Measurements from ENCODE around the gene IGFBP7.

The IGFBP7 gene

DNA sequence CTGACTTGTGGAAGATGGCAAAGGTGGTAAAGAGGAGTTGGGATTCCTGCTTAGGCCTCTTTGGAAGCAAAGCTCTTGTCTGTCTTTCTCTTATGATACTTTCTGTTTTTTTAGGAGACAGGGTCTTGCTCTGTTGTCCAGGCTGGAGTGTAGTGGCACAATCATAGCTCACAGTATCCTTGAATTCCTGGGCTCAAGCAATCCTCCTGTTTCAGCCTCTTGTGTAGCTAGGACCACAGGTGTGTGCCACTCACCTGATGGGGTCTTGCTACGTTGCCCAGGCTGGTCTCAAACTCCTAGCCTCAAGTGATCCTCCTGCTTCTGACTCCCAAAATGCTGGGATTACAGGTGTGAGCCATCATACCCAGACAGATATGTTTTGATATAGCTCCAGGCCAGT, 19.3 kb upstream of the IGFBP7 start:
- no peaks in the 10 kb centered on the region for H3K36me3 ChIP-seq (ENCODE audit: insufficient read depth, insufficient read length, low read length)
- peaks cover 15% of the 10 kb centered on the region; the same call in 1 of the 2 replicates for H3K9me3 ChIP-seq (ENCODE audit: insufficient read depth, low read length)
- no peak overlapping the region for H3K4me3 ChIP-seq (ENCODE audit: insufficient read length, low read depth)
- TF ChIP-seq SUZ12 (IDR thresholded peaks at IDR 0.05; ENCODE audit: extremely low read depth, insufficient read depth, insufficient read length), result no peak
- TF ChIP-seq YY1 (IDR thresholded peaks at IDR 0.05; ENCODE audit: insufficient read depth, insufficient read length), result no peak
- no peak for TF ChIP-seq ZNF274 (IDR thresholded peaks at IDR 0.05; ENCODE audit: low read depth, low read length)
- H3K9ac ChIP-seq (ENCODE audit: insufficient read length, low read depth), result no peak overlapping the region
- H3K27me3 ChIP-seq (ENCODE audit: insufficient read depth, insufficient read length), result no peaks in the 10 kb centered on the region
- no peak for DNase-seq (ENCODE audit: low read depth, low spot score)
- no peaks in the 10 kb centered on the region for H3K4me1 ChIP-seq (ENCODE audit: insufficient read depth, insufficient read length)

DNA sequence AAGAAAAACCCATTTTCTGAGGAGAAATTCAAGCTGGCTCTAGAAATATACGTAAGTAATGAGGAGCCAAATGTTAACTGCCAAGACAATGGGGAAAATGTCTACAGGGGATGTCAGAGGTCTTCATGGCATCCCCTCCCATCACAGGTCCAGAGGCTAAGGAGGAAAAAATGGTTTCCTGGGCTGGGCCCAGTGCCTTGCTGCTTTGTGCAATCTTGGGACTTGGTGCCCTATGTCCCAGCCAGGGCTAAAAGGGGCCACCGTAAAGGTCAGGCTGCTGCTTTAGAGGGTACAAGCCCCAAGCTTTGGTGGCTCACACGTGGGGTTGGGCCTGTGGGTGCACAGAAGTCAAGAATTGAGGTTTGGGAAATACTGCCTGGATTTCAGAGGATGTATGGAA, 17.2 kb upstream of the IGFBP7 start:
- TF ChIP-seq YY1 (IDR thresholded peaks at IDR 0.05; ENCODE audit: insufficient read depth, insufficient read length), result no peak
- Histone ChIP-seq H3K4me3 (ENCODE audit: insufficient read length, low read depth) (no peak overlapping the region), H3K9me3 (ENCODE audit: insufficient read depth, low read length) (peaks cover 23% of the 10 kb centered on the region; the same call in 1 of the 2 replicates), H3K27me3 (ENCODE audit: insufficient read depth, insufficient read length) (no peaks in the 10 kb centered on the region), H3K9ac (ENCODE audit: insufficient read length, low read depth) (no peak overlapping the region), H3K36me3 (ENCODE audit: insufficient read depth, insufficient read length, low read length) (no peaks in the 10 kb centered on the region), H3K4me1 (ENCODE audit: insufficient read depth, insufficient read length) (no peaks in the 10 kb centered on the region)
- DNase-seq (ENCODE audit: low read depth, low spot score), result no peak

DNA sequence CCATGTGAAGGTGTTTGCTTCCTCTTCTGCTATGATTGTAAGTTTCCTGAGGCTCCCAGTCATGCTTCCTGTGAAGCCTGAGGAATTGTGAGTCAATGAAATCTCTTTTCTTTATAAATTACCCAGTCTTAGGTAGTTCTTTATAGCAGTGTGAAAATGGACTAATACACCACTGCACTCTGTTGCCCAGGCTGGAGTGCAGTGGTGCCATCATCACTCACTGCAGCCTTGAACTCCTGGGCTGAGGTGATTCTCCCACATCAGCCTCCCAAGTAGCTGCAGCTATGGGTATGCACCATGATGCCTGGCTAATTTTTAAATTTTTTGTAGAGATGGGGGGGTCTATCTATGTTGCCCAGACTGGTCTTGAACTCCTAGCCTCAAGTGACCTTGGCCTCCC, 15.8 kb upstream of the IGFBP7 start:
- Histone ChIP-seq H3K4me3 (ENCODE audit: insufficient read length, low read depth) (no peak overlapping the region), H3K9ac (ENCODE audit: insufficient read length, low read depth) (no peak overlapping the region), H3K36me3 (ENCODE audit: insufficient read depth, insufficient read length, low read length) (no peaks in the 10 kb centered on the region), H3K27me3 (ENCODE audit: insufficient read depth, insufficient read length) (no peaks in the 10 kb centered on the region), H3K4me1 (ENCODE audit: insufficient read depth, insufficient read length) (no peaks in the 10 kb centered on the region), H3K9me3 (ENCODE audit: insufficient read depth, low read length) (peaks cover 23% of the 10 kb centered on the region; the same call in 1 of the 2 replicates)
- TF ChIP-seq SUZ12 (IDR thresholded peaks at IDR 0.05; ENCODE audit: extremely low read depth, insufficient read depth, insufficient read length), result no peak
- no peak for TF ChIP-seq YY1 (IDR thresholded peaks at IDR 0.05; ENCODE audit: insufficient read depth, insufficient read length)
- no peak for TF ChIP-seq ZNF274 (IDR thresholded peaks at IDR 0.05; ENCODE audit: low read depth, low read length)
- no peak for DNase-seq (ENCODE audit: low read depth, low spot score)

DNA sequence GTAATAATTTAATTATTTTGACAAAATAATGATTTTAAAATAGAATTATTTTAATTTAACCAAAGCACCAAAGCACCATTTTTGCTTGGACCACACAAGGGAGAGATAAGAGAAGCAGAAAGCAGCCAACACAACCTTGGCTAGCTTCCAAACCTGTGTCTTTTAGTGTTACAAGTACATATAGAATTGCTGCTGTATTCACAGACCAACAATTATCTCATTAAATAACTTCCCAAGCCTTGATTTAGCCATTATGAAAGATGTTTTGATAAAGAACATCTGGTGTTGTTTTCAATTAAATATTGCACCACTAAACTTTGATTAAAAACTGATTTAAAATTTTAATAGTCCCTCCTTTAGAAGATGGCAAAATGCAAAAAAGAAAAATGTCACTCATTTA, 14.0 kb upstream of the IGFBP7 start:
- Histone ChIP-seq H3K4me1 (ENCODE audit: insufficient read depth, insufficient read length) (no peaks in the 10 kb centered on the region), H3K4me3 (ENCODE audit: insufficient read length, low read depth) (no peak overlapping the region), H3K9ac (ENCODE audit: insufficient read length, low read depth) (no peak overlapping the region), H3K27me3 (ENCODE audit: insufficient read depth, insufficient read length) (no peaks in the 10 kb centered on the region), H3K9me3 (ENCODE audit: insufficient read depth, low read length) (peaks cover 22% of the 10 kb centered on the region; the same call in 1 of the 2 replicates), H3K36me3 (ENCODE audit: insufficient read depth, insufficient read length, low read length) (no peaks in the 10 kb centered on the region)
- DNase-seq (ENCODE audit: low read depth, low spot score), result no peak
- TF ChIP-seq SUZ12 (IDR thresholded peaks at IDR 0.05; ENCODE audit: extremely low read depth, insufficient read depth, insufficient read length) (no peak), ZNF274 (IDR thresholded peaks at IDR 0.05; ENCODE audit: low read depth, low read length) (no peak), YY1 (IDR thresholded peaks at IDR 0.05; ENCODE audit: insufficient read depth, insufficient read length) (no peak)

DNA sequence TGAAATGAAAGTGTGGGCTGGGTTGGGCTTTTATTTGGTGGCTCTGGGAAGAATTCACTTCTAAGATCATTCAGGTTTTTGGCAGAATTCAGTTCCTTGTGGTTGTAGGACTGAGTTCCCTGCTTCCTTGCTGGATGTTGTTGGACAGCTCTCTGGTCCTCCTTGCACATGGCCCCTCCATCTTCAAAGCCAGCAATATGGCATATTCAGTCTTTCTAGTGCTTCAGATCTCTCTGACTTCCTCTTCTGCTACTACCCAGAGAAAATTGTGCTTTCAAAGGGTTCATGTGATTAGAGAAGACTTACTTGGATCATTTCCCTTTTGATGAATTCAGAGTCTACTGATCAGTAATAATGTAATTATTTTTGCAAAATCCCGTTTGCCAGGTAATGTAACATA, 12.8 kb upstream of the IGFBP7 start:
- Histone ChIP-seq H3K9ac (ENCODE audit: insufficient read length, low read depth) (no peak overlapping the region), H3K27me3 (ENCODE audit: insufficient read depth, insufficient read length) (no peaks in the 10 kb centered on the region), H3K4me1 (ENCODE audit: insufficient read depth, insufficient read length) (no peaks in the 10 kb centered on the region), H3K36me3 (ENCODE audit: insufficient read depth, insufficient read length, low read length) (no peaks in the 10 kb centered on the region), H3K4me3 (ENCODE audit: insufficient read length, low read depth) (no peak overlapping the region), H3K9me3 (ENCODE audit: insufficient read depth, low read length) (peaks cover 17% of the 10 kb centered on the region; the same call in 1 of the 2 replicates)
- no peak for DNase-seq (ENCODE audit: low read depth, low spot score)
- TF ChIP-seq ZNF274 (IDR thresholded peaks at IDR 0.05; ENCODE audit: low read depth, low read length), result no peak

DNA sequence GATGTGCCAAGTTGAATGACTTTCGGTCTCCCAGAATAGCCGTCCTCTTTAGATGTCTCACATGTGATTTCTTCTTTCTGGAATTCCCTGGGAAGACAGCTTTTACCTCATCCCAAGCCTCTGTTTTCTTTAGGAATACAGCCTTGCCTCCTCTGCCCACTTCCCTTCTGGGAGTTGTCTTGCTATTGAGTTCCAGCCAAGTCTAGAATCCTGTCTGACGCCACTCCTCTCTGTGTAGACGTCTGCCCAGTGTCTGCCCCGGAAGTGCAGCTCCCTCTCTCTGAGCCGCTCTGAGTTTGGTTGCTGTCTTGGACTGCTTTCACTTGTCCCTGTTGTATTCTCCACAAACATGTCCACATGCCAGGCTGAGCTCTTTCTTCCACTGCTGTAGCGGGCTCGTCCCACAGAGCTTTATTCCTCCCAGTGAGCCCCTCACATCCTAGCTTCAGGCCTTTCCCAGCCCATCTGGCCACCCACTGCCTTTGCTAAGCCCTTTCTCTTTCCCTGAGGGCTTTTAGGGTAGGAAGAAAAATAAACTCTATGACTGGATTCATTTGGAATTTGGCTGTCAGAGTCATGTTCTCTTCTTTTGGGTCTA, 9.0 kb upstream of the IGFBP7 start:
- Histone ChIP-seq H3K9ac (ENCODE audit: insufficient read length, low read depth) (no peak overlapping the region), H3K4me1 (ENCODE audit: insufficient read depth, insufficient read length) (no peaks in the 10 kb centered on the region), H3K27me3 (ENCODE audit: insufficient read depth, insufficient read length) (no peaks in the 10 kb centered on the region), H3K36me3 (ENCODE audit: insufficient read depth, insufficient read length, low read length) (no peaks in the 10 kb centered on the region), H3K9me3 (ENCODE audit: insufficient read depth, low read length) (0 out of 2 replicates have a peak, but pooled peaks cover 7% of the 10 kb centered on the region), H3K4me3 (ENCODE audit: insufficient read length, low read depth) (no peak overlapping the region)
- no peak for DNase-seq (ENCODE audit: low read depth, low spot score)
- TF ChIP-seq SUZ12 (IDR thresholded peaks at IDR 0.05; ENCODE audit: extremely low read depth, insufficient read depth, insufficient read length) (no peak), YY1 (IDR thresholded peaks at IDR 0.05; ENCODE audit: insufficient read depth, insufficient read length) (no peak), ZNF274 (IDR thresholded peaks at IDR 0.05; ENCODE audit: low read depth, low read length) (no peak)

DNA sequence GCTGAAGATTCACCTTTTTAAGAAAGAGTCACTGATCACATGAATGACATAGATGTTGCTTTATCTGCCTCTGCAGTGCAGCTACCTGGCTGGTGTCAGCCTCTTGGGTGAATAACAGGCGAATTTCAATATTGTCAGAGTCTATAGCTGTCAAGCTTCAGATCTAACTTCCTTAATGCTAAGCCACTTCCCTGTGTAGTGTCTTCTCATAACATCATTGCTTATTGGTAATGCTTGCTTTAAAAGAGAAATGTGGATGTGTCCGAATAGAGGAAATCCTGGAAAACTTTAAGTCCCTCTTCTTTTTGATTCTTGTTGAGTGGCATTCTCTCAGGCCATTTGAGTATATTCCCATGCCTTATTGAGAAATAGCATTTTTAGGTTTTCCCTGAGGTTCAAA, 7.3 kb upstream of the IGFBP7 start:
- H3K9ac ChIP-seq (ENCODE audit: insufficient read length, low read depth), result no peak overlapping the region
- TF ChIP-seq ZNF274 (IDR thresholded peaks at IDR 0.05; ENCODE audit: low read depth, low read length) (no peak), SUZ12 (IDR thresholded peaks at IDR 0.05; ENCODE audit: extremely low read depth, insufficient read depth, insufficient read length) (no peak), YY1 (IDR thresholded peaks at IDR 0.05; ENCODE audit: insufficient read depth, insufficient read length) (no peak)
- DNase-seq (ENCODE audit: low read depth, low spot score), result no peak

More for the DNA sequence above, 7.3 kb upstream of the IGFBP7 start:
- no peaks in the 10 kb centered on the region for H3K4me1 ChIP-seq (ENCODE audit: insufficient read depth, insufficient read length)
- no peak overlapping the region for H3K4me3 ChIP-seq (ENCODE audit: insufficient read length, low read depth)
- H3K27me3 ChIP-seq (ENCODE audit: insufficient read depth, insufficient read length), result no peaks in the 10 kb centered on the region
- no peaks in the 10 kb centered on the region for H3K36me3 ChIP-seq (ENCODE audit: insufficient read depth, insufficient read length, low read length)
- no peaks in the 10 kb centered on the region for H3K9me3 ChIP-seq (ENCODE audit: insufficient read depth, low read length)
